Measurements from ENCODE around the gene LAMB1.

The LAMB1 gene

GRCh38 chr7:107996072-107996882, 6.7 kb downstream of the LAMB1 start:
- no peak for DNase-seq

GRCh38 chr7:107995184-107996071, 7.5 kb downstream of the LAMB1 start:
- DNase-seq, result no peak

- no peak for DNase-seq
Observed at GRCh38 chr7:107994421-107995030, 8.4 kb downstream of the LAMB1 start.

- DNase-seq, result no peak
Observed at GRCh38 chr7:107993891-107994291, 9.1 kb downstream of the LAMB1 start.

- DNase-seq, result no peak
Observed at GRCh38 chr7:107989618-107990373, 13.2 kb downstream of the LAMB1 start.

- DNase-seq, result peak; percentile 34
Observed at GRCh38 chr7:107982918-107983389, 20.0 kb downstream of the LAMB1 start.

GRCh38 chr7:107982042-107982840, 20.7 kb downstream of the LAMB1 start:
- peak; percentile 26 for DNase-seq

GRCh38 chr7:107981466-107981865, 21.5 kb downstream of the LAMB1 start:
- peak; percentile 42 for DNase-seq

GRCh38 chr7:107980671-107981190, 22.2 kb downstream of the LAMB1 start:
- DNase-seq, result no peak

GRCh38 chr7:107980171-107980570, 22.8 kb downstream of the LAMB1 start:
- DNase-seq, result no peak

- DNase-seq, result no peak
Observed at GRCh38 chr7:107978815-107979408, 24.0 kb downstream of the LAMB1 start.

- no peak for DNase-seq
Observed at GRCh38 chr7:107977048-107977447, 25.9 kb downstream of the LAMB1 start.

- DNase-seq, result no peak
Observed at GRCh38 chr7:107976620-107977019, 26.3 kb downstream of the LAMB1 start.

- DNase-seq, result no peak
Observed at GRCh38 chr7:107975394-107976013, 27.5 kb downstream of the LAMB1 start.

- no peak for DNase-seq
Observed at GRCh38 chr7:107973861-107974260, 29.1 kb downstream of the LAMB1 start.

- peak; percentile 77 for DNase-seq
Observed at GRCh38 chr7:107972941-107973376, 30.0 kb downstream of the LAMB1 start.

GRCh38 chr7:107972075-107972482, 30.9 kb downstream of the LAMB1 start:
- no peak for DNase-seq

- DNase-seq, result no peak
Observed at GRCh38 chr7:107971613-107972012, 31.3 kb downstream of the LAMB1 start.

- no peak for DNase-seq
Observed at GRCh38 chr7:107971100-107971499, 31.9 kb downstream of the LAMB1 start.

GRCh38 chr7:107969856-107970255, 33.1 kb downstream of the LAMB1 start:
- DNase-seq, result no peak

Data from NCI-H1694 (cell line).